HG03378 (cell line): Measurements from ENCODE around the gene CHST10.
"Not testable (repeated sequence)": the region's sequence is repeated elsewhere in the genome, so short reads cannot be mapped to it uniquely, and the experiment has no call there.

Source experiments
- ATAC-seq: cut with Tn5 transposase; IDR thresholded peaks from one replicate; pipeline ENCODE4 v1.9.1; 2021; ENCODE audit warnings: mild to moderate bottlenecking, moderate library complexity; ENCODE audit not compliant: unreplicated experiment

Gene CHST10

DNA sequence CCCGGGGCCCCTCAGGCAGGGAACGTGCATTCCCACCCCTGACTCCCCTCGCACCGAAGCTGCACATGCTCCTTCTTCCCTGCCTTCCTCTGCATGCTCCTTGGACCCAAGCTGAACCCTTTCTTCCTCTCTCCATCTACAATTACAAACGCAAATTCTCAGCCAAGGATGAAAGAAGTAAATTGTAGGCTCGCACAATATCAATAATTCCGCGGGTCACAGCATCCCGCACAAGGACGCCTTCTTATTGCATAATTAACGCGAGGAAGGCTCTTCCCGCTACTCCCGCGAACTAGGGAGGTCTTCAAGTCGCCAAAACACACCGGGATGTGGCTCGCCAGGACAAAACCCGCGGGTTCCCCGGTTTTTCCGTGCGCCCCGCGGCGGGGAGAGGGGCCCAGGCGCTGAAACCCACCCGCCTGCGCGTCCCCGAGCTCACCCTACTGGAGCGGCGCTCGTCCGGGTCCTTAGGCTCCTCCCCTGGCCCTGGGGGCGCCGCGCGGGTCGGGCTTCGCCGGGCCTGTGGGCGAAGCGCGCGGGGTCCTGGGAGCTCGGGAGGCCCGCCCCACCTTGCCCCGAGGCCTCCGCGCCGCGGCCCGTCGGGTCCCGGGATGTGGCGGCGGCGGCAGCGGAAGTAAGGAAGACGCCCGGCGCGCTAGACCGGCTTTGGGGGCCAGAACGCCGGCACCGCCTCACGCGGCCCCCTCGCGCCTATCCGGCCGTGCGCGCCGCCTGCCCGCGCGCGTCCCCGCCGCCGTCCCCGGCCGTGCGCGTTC is at the start of gene CHST10:
Gene CHST10, minus strand, starts transcription at position 734 of the 776 bp plus-strand sequence. CDS start 10,993 bp downstream, outside the sequence.
- peak; percentile 57 for ATAC-seq

GRCh38 chr2:100460904-100461530 is 43.5 kb upstream of the CHST10 start:
- no peak for ATAC-seq

GRCh38 chr2:100456357-100456756 is 38.9 kb upstream of the CHST10 start:
- not testable (repeated sequence) for ATAC-seq

GRCh38 chr2:100453853-100454252 is 36.4 kb upstream of the CHST10 start:
- ATAC-seq = no peak

- no peak for ATAC-seq
Observed at GRCh38 chr2:100451734-100452133, 34.3 kb upstream of the CHST10 start.

DNA sequence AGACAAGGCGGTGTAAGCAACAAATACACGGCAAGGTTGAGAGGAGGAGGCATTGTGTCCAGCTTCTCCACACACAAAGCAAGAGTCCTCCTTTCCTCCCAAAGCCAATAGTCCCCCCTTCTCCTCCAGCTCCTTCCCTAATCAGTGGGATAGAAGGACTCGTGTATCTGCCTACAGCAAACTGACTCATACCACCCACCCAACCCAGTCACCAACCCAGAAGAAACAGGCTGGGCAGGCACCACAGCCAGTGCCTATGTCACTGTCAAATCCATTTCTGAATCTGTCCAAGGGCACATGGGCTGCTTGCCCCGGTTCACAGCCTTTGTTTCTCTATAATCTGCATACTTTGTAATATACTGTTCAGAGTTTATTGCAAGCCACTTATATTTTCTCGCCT is 33.6 kb upstream of the CHST10 start:
- ATAC-seq = no peak

DNA sequence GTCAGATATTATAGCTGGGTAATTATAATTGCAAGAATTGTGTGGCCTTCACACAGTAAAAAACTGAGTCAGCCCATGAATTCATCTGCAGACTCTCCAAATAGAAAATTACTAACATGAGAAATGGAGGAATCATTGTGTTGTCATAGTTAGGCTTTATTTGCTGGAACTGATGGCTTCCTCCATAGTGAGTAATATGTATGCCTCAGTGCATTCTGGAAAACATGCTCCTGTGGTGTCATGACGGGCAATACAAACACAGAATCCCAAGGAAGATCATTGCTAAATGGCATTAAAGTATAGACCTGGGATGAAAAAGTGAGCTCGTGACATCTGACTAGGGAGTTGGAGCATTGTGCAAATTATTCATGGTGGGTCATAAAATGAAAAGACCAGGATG is 29.2 kb upstream of the CHST10 start:
- ATAC-seq = no peak

DNA sequence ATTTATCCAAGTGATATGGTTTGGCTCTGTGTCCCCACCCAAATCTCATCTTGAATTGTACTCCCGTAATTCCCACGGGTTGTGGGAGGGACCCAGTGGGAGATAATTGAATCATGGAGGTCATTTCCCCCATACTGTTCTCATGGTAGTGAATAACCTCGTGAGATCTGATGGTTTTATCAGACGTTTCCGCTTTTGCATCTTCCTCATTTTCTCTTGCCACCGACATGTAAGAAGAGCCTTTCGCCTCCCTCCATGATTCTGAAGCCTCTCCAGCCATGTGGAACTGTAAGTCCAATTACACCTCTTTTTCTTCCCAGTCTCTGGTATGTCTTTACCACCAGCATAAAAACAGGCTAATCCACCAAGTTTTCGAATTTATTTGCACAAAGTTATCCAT is 20.3 kb upstream of the CHST10 start:
- no peak for ATAC-seq

DNA sequence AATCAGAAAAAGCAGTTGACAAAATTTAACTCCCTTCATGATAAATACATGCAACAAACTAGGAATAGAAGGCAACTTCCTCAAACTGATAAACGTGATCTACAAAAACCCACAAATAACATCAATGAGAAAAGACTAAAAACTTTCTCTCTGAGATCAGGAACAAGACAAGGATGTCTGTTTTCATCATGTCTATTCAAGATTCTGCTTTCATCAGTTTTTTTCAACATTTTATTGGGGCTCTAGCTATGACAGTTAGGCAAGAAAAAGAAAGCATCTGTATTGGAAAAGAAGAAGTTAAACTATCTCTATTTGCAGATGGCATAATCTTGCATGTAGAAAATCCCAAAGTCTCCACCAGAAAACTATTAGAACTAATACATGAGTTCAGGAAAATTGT is 12.3 kb upstream of the CHST10 start:
- no peak for ATAC-seq

GRCh38 chr2:100427627-100428258 is 10.3 kb upstream of the CHST10 start:
- no peak for ATAC-seq

DNA sequence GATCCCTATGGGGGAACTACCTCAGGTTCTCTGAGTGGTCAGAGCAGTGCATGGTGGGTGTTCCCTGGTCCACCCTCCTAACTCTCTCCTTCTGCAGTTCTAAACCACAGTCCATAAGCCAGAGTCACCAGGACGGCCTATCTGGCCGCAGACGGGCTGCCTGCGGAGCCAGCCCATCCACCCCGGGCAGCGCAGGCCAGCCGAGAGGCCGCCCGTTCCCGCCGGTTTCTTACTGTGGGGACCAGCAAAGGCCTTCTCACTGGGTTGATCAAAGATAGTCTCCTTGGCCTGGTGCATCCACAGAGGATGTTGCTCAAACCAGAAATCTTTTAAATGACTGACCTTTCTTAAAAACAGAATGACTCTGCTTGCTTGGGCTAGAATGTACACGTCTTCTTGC is 9.6 kb upstream of the CHST10 start:
- no peak for ATAC-seq

- ATAC-seq = no peak
Observed at GRCh38 chr2:100426384-100426720, 8.9 kb upstream of the CHST10 start.

- no peak for ATAC-seq
Observed at GRCh38 chr2:100425573-100426383, 8.3 kb upstream of the CHST10 start.

GRCh38 chr2:100425107-100425506 is 7.6 kb upstream of the CHST10 start:
- ATAC-seq = no peak

- ATAC-seq = no peak
Observed at GRCh38 chr2:100424277-100424875, 6.9 kb upstream of the CHST10 start.

DNA sequence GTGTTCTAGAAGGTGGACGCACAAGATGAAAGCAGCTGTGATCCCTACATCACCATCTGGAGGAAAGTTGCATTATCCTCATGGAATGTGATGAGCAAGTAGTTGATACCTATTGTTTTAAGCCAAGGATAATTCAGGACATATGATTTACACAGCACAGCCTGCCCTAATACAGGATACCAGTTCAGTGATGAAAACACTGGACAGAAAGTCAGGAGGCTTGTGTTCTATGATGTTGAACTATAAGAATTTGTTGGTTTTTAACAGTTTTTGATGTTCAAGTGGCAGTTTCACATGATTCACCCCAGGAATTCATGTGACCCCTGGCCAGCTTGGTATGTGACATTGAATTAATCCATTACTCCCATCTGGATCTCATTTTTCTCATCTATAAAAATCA is 6.2 kb upstream of the CHST10 start:
- ATAC-seq = no peak

DNA sequence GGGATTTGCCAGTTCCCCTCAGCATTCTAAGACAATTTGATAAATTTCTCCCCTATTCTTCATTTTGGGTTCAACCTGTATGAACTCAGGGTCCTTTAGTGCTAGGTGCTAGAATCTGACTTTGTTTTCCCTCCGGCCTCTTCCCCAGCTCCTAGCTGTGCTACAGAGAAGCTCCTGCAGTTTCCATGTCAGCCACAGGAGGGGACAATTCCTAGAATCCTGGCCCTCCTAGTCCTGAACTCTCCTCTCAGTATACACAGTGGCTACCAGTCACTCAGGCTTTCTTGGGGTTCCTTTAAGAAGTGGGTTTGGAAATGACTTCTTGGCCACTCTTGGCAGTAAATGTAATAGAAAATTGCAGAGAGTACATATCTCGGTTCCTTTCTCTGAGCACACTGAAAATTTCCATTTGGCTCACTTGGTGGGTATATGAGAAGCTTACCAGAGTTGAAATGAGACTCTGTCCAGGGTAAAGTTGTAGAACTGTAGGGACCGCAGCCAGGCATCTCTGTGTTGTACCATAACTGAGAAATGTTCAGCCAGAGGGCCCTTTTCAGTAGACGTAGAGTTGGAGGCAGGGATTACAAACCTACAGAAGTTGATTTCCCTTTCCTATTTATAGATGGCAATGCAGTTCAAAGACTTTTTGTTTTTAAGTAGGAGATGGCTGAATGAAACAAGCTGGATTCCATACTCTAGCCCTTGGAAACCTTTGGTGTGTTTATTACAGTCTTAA is 5.0 kb upstream of the CHST10 start:
- no peak for ATAC-seq

DNA sequence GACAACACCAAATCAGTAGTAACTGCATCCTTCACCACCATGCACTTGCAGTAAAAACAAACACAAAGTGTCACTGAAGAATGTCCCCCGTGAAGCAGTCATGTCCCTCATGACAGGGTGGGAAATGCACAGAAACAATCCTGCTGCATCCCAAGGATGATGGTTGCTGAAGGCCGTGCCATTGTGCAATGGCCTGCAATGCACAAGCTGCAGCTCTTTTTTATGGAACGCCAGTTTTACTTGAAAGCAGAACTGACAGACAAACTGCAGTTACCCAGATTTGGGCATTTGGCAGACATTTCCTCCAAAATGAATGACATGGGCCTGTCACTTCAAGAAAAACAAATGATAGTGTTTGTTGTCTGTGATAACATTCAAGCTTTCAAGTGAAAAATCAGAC is 2.4 kb upstream of the CHST10 start:
- no peak for ATAC-seq

DNA sequence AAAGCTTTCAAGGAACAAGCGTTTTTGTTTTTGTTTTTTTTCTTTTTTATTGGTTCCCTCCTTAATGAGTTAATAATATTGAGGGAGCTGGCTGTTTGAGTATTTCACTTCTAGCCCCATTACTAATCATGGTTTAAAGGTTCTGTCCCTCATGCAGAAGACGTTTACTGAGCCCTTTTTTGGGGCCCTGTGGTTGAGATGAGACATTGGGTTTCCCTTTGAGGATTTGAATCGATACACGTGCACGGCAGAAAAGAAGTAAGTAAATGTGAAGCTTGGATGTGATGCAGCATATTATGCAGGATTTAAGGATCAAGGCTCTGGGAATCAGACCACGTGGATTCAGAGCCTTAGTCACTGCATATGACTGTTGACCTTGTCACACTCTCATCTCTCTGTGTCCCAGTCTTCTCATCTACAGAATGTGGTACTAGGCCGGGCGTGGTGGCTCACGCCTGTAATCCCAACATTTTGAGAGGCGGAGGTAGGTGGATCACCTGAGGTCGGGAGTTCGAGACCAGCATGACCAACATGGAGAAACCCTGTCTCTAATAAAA is 1.0 kb upstream of the CHST10 start:
- ATAC-seq = no peak

- no peak for ATAC-seq
Observed at GRCh38 chr2:100417711-100418124, 250 bp upstream of the CHST10 start.
